Measurements from ENCODE around the gene ADGRL4. TPM values are rescaled to one million over a fixed set of nuclear protein-coding genes. Genes with fewer than 3 reads are reported as not detected.

ADGRL4 gene
- total and polyA plus RNA-seq, 2 donors (not counting 3 experiments of a cell fraction or from before 2014, with no cell fraction given) = 140 to 143 TPM

DNA sequence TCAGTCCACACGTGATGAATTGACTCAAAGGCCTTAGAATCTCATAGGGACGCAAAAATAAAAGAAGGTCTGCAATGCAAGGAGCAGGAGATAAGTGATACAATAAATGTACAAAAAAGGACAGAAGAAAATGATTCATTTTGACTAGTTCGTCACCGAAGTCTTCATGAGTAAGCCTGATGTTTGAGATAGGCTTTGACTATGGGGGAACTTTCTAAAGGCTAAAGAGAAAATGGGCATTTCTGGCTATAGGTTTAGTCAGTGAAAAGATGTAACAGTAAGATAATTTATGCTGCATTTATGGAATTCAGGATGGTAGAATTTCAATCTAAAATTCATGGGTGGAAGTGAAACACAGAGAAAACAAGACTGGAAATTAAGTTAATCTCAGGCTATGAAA, 163.0 kb downstream of the ADGRL4 start:
- TF ChIP-seq POLR2AphosphoS5 (IDR thresholded peaks at IDR 0.05; ENCODE audit: insufficient read depth, low read depth, low read length) = no peak
- no peaks in the 10 kb centered on the region for H3K9me3 ChIP-seq (replicated peaks; ENCODE audit: control insufficient read depth, insufficient read depth, low read length)
- no peaks in the 10 kb centered on the region for H3K36me3 ChIP-seq (ENCODE audit: control insufficient read depth in 2 of 2, extremely low read depth in 1 of 2, insufficient read depth in 2 of 2, low read length in 2 of 2)
- H3K79me2 ChIP-seq (ENCODE audit: control insufficient read depth, insufficient read depth, low read length) = no peaks in the 10 kb centered on the region
- no peak overlapping the region for H3K27ac ChIP-seq (ENCODE audit: insufficient read depth, low read depth, low read length)
- CTCF ChIA-PET = interaction anchor here (0.8 to 1.6 kb wide), 4 partner anchors 81 to 510 kb away, joined by 3 to 9 read pairs (median 4); no protein-coding TSS in a partner anchor
- dilution Hi-C loops (cut with MboI; ENCODE audit: extremely low pct_ligation_motif_present, low sequenced_read_pairs) = no loop called here
- H3K4me1 ChIP-seq (ENCODE audit: control insufficient read depth, extremely low read depth, insufficient read depth, low read length) = no peaks in the 10 kb centered on the region
- POLR2A ChIA-PET = no interaction called here
- intact Hi-C loops (cut with micrococcal nuclease) = no loop called here
- H3K9me1 ChIP-seq (replicated peaks; ENCODE audit: control insufficient read depth, extremely low read depth, insufficient read depth, low read length) = no peaks in the 10 kb centered on the region
- H3K4me2 ChIP-seq (ENCODE audit: insufficient read depth, low read length) = no peak overlapping the region
- no TSS peak for BruUV-seq (replicated peaks)
- H4K20me1 ChIP-seq (replicated peaks; ENCODE audit: control insufficient read depth, extremely low read depth, insufficient read depth, low read length) = no peaks in the 10 kb centered on the region
- H2AFZ ChIP-seq (ENCODE audit: low read depth, low read length) = no peak overlapping the region
- H3K4me3 ChIP-seq (replicated peaks in 1 of 3; ENCODE audit: insufficient read depth in 1 of 3, low read depth in 1 of 3, low read length in 3 of 3) = no peak overlapping the region
- DNase-seq (ENCODE audit: low read depth, low spot score) (no peak), FAIRE-seq (no peak)
- no peaks in the 10 kb centered on the region for H3K27me3 ChIP-seq (ENCODE audit: control insufficient read depth in 2 of 2, insufficient read depth in 2 of 2, low read length in 2 of 2)
- H3K9ac ChIP-seq (replicated peaks; ENCODE audit: extremely low read depth, insufficient read depth, low read length) = no peak overlapping the region

- CTCF ChIA-PET = interaction anchor here (1.0 to 1.6 kb wide), 3 partner anchors 81 to 511 kb away, joined by 3 to 9 read pairs (median 3); no protein-coding TSS in a partner anchor
Observed at GRCh38 chr1:78843111-78843510, 163.4 kb downstream of the ADGRL4 start.

More at GRCh38 chr1:78843111-78843510, 163.4 kb downstream of the ADGRL4 start:
- Histone ChIP-seq H3K9me1 (replicated peaks; ENCODE audit: control insufficient read depth, extremely low read depth, insufficient read depth, low read length) (no peaks in the 10 kb centered on the region), H3K36me3 (ENCODE audit: control insufficient read depth in 2 of 2, extremely low read depth in 1 of 2, insufficient read depth in 2 of 2, low read length in 2 of 2) (no peaks in the 10 kb centered on the region), H3K4me3 (replicated peaks in 1 of 3; ENCODE audit: insufficient read depth in 1 of 3, low read depth in 1 of 3, low read length in 3 of 3) (no peak overlapping the region), H3K9ac (replicated peaks; ENCODE audit: extremely low read depth, insufficient read depth, low read length) (no peak overlapping the region), H2AFZ (ENCODE audit: low read depth, low read length) (no peak overlapping the region), H3K79me2 (ENCODE audit: control insufficient read depth, insufficient read depth, low read length) (no peaks in the 10 kb centered on the region), H3K4me1 (ENCODE audit: control insufficient read depth, extremely low read depth, insufficient read depth, low read length) (no peaks in the 10 kb centered on the region), H3K27me3 (ENCODE audit: control insufficient read depth in 2 of 2, insufficient read depth in 2 of 2, low read length in 2 of 2) (no peaks in the 10 kb centered on the region), H4K20me1 (replicated peaks; ENCODE audit: control insufficient read depth, extremely low read depth, insufficient read depth, low read length) (no peaks in the 10 kb centered on the region), H3K27ac (ENCODE audit: insufficient read depth, low read depth, low read length) (no peak overlapping the region), H3K9me3 (replicated peaks; ENCODE audit: control insufficient read depth, insufficient read depth, low read length) (no peaks in the 10 kb centered on the region), H3K4me2 (ENCODE audit: insufficient read depth, low read length) (no peak overlapping the region)
- dilution Hi-C loops (cut with MboI; ENCODE audit: extremely low pct_ligation_motif_present, low sequenced_read_pairs) (no loop called here), intact Hi-C loops (cut with micrococcal nuclease) (no loop called here)
- no peak for DNase-seq (ENCODE audit: low read depth, low spot score)
- POLR2A ChIA-PET = no interaction called here
- no TSS peak for BruUV-seq (replicated peaks)
- TF ChIP-seq GATA2 (IDR thresholded peaks at IDR 0.05; ENCODE audit: insufficient read depth, insufficient read length, low read depth, low read length) (no peak), JUN (IDR thresholded peaks at IDR 0.05; ENCODE audit: borderline replicate concordance, insufficient read depth, insufficient read length, low read depth) (no peak), POLR2A (IDR thresholded peaks at IDR 0.05; ENCODE audit: low read depth, low read length) (no peak), FOS (IDR thresholded peaks at IDR 0.05; ENCODE audit: borderline replicate concordance, insufficient read depth, low read length) (no peak), POLR2AphosphoS5 (IDR thresholded peaks at IDR 0.05; ENCODE audit: insufficient read depth, low read depth, low read length) (no peak), MYC (IDR thresholded peaks at IDR 0.05; ENCODE audit: low read depth, low read length) (no peak), EZH2 (IDR thresholded peaks at IDR 0.05; ENCODE audit: borderline replicate concordance, low read depth, low read length, severe bottlenecking) (no peak)
- TF ChIP-seq, protein P1, sequence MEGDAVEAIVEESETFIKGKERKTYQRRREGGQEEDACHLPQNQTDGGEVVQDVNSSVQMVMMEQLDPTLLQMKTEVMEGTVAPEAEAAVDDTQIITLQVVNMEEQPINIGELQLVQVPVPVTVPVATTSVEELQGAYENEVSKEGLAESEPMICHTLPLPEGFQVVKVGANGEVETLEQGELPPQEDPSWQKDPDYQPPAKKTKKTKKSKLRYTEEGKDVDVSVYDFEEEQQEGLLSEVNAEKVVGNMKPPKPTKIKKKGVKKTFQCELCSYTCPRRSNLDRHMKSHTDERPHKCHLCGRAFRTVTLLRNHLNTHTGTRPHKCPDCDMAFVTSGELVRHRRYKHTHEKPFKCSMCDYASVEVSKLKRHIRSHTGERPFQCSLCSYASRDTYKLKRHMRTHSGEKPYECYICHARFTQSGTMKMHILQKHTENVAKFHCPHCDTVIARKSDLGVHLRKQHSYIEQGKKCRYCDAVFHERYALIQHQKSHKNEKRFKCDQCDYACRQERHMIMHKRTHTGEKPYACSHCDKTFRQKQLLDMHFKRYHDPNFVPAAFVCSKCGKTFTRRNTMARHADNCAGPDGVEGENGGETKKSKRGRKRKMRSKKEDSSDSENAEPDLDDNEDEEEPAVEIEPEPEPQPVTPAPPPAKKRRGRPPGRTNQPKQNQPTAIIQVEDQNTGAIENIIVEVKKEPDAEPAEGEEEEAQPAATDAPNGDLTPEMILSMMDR (IDR thresholded peaks at IDR 0.05; ENCODE audit: extremely low read depth in 1 of 2, insufficient read depth in 1 of 2, low read depth in 1 of 2, low read length in 2 of 2) = no peak
- TF ChIP-seq, protein P2, sequence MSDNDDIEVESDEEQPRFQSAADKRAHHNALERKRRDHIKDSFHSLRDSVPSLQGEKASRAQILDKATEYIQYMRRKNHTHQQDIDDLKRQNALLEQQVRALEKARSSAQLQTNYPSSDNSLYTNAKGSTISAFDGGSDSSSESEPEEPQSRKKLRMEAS (IDR thresholded peaks at IDR 0.05; ENCODE audit: insufficient read depth, insufficient read length) = no peak
- no peak for FAIRE-seq
